Right ventricle myocardium inferior (tissue), 1 donor: ENCODE results near the gene FOXJ3. TPM values are rescaled to one million over a fixed set of nuclear protein-coding genes. Genes with fewer than 3 reads are reported as not detected.
A peak's percentile ranks its signal among the peaks of the same experiment; 100 is the strongest.

Experiments used
- ATAC-seq: fragments of 200-7000 bp; cut with Tn5 transposase; one replicate; pipeline ENCODE4 v1.9.1; 2020; ENCODE audit warnings: mild to moderate bottlenecking, moderate library complexity
- DNase-seq: peaks from one replicate; pipeline ENCODE4 v3.0.0; 2021; ENCODE audit errors: missing footprints
- intact Hi-C: fragments of 100-400 bp; cut with DNase I; formaldehyde crosslinking; loops from one replicate; pipeline ENCODE4 v1.11.0; 2022
- long read RNA-seq: library from polyadenylated mRNA; unstranded; transcript quantifications from one replicate; pipeline ENCODE4 v2.0.0, GENCODE V29; 2021
- total RNA-seq: library from RNA; stranded (reverse); fragmentation: NEBNext Ultra II Directional; extraction: Animal tissue kit (Norgen Biotek cat#: 25700); gene quantifications from one replicate; pipeline ENCODE4 v1.2.1, GENCODE V29; 2021
- donor health status: DM: no; HTN: yes; CAD: no; lungs with severe emphysema.

FOXJ3 gene
- 37.9 TPM for total RNA-seq
- long read RNA-seq, full-length matches to known transcripts = 10 of 14 reads
- long read RNA-seq, partial matches to known transcripts = 0 of 14 reads
- long read RNA-seq, other reads (novel, unspliced or antisense) = 4 of 14 reads

DNA sequence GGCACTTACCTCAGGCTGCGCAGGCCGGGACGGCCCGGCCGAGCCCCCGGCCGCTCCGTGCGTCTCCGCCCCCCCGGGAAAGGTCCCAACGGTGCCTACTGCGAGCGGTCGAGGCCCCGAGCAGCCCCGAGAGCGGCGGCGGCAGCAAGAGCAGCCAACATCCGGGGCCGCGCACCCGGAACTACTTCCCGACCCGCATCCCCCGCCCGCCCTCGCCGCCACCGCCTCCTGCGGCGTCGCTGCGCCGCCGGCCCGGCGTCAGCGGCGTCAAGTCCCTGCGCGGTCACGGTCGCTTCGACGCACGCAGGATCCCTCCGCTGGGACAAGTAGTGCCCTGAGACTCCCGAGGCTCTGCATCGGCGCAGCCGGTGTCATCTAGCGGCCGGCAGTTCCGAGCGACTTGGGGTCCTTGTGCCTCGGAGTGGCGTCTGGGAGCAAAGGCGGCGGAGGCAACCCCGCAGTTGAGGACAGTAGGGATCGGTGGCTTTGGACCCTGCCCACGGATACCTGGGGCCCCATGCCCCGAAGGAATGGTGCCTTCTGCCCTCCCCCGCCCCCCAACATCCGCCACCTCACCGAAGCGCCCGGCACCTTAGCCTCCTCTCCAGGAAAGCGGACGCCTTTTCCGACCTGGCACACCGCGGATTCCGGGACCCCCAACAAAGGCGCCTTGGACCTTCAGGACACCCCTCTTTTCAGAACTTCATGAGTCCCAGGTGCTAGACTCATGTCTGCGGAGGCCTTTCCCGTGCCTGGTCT lies at the start of gene FOXJ3:
FOXJ3 (minus strand) TSS at position 186 of the 759 bp plus-strand sequence. CDS start 24,142 bp downstream, outside the sequence.
- peak; percentile 95 for DNase-seq
- peak; percentile 94 for ATAC-seq
- intact Hi-C loops = loop anchor here (5.0 kb wide), 2 partner anchors 122 to 163 kb away; partner anchors contain the start of genes PPCS and ZMYND12

DNA sequence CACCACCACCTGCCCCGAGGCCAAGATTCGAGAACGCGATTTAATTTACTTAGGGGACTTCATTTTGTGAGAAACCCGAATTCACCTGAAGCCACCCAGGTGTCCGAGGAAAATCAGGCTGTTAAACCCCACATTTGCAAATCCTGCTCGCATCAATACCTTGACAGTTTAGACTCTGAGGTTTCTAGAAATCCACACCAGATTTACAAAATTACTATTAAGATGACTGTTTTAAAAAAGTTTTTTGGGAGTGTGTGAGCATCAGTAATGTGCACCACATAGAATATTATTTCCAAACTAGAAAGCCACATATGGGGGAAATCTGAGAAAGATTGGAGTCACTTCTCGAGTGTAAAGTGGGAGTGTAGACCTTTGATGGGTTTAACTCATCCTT lies 46.2 kb upstream of the FOXJ3 start:
- intact Hi-C loops = no loop called here
- no peak for ATAC-seq
- no peak for DNase-seq

DNA sequence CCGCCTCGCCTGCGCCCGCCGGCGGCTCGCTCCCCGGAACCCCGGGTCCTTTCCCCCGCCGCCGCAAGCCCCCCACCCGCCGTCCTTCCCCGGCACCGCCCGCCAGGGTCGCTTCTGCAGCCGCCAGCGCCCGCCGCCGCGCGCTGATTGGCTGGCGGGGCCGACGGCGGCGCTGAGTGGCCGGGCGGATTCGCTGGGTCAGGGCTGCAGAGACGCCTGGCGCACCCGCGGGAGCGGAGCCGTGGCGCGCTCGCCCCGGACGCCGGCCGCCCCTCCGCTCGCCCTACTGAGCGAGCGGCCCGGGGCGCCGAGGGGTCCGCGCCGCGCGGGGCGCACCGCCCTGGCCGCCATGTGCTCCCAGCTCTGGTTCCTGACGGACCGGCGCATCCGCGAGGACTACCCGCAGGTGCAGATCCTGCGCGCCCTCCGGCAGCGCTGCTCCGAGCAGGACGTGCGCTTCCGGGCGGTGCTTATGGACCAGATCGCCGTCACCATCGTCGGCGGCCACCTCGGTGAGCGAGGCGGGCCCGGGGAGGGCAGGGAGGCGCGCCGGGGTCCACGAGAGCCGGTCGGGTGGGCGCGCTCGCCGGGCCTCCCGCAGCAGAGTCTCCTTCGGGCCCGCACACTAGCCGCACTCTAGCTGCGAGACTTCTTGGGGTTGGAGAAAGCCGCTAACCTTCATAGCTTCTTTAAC lies 45.7 kb upstream of the FOXJ3 start, which contains the start of gene RIMKLA:
RIMKLA (plus strand) TSS at position 207 of the 694 bp plus-strand sequence; CDS start at position 350, 143 bp downstream.
- peak; percentile 94 for ATAC-seq
- intact Hi-C loops = no loop called here
- no peak for DNase-seq

DNA sequence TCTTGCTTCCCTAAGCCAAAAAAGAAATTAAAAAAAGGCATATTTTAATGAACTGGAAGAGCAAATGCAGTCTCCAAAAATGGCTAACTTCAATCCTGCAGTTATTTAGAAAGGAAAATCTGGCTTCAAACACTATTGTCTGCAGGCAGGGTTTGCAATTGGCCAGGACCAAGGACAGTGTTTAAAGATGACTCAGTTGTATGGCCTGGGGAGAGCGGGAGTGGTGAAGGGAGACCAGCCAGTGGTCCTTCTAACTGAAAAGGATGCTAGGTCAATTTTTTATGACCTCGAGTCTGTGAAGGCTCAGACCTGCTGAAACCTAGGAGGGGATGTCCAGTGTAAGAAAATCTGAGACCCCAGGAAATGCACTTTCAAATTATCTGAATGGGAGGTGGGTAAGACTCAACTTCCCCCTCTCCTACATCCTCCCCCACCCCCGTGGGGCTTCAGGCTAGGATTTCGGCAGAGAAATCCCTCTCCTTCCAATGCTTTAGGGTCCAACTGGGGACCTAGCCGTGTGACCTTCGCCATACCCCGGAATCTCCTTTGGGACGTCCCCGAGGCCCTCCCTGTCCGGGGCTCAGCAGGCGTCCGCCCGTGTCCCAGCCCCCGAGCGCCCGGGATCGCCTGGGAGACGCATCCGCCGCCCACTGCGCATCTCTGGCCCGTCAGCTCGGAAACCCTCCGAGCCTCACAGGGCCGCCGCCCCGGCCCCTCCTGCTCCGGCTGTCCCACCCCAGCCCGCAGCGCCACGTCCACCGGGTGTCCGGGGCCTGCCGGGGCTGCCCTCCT lies 45.0 kb upstream of the FOXJ3 start:
- ATAC-seq = peak; percentile 51
- intact Hi-C loops = no loop called here
- DNase-seq = no peak

DNA sequence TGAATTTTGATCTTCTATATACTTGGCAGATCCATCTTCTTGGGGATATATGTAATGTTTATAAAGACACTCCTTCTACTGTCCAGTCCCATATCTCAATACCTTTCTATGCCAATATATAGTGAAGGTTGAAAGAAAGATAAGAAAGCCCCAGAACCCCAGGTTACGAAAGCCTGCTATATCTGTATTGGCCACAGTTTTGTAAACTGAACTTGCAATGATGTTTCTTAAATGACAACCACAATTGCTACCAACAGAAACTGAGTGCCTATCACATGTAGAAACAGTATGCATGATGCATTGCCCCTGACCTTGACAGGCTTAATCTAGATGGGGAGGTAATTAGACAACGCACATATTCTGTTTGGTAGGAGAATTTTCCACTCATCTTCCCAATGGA lies 37.8 kb upstream of the FOXJ3 start:
- no peak for ATAC-seq
- DNase-seq = no peak
- intact Hi-C loops = no loop called here

DNA sequence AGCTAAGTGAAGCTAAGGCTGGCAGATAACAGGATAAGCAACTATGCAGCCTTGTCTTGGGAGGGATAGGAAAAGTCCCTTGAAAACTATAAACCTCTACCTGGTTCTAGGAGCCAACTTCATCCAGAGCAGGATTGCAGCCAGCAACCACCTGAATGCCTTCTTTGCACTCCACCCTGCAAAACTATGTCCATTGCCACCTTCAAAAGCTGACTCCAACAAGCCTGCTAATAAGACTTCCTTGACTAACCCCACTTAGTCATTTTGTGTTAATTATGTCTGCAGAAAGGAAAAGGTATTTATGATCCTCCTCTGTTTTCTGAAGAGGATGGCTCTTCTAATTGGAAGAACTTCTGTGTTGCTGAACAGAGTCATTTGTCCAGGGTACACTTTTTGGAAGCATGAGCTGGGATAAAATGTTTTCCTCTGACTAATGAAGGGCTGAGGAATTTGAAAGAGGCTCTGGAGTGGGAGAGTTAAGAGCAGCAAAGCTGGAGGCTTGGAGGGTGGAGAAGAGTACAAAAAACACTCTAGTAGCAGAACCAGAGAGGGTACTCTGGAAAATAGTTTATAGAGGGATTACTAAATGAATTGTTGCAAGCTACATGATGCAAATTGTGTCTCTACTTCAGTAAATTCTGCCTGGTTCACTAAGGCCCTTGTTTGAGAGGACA lies 36.0 kb upstream of the FOXJ3 start:
- ATAC-seq = no peak

DNA sequence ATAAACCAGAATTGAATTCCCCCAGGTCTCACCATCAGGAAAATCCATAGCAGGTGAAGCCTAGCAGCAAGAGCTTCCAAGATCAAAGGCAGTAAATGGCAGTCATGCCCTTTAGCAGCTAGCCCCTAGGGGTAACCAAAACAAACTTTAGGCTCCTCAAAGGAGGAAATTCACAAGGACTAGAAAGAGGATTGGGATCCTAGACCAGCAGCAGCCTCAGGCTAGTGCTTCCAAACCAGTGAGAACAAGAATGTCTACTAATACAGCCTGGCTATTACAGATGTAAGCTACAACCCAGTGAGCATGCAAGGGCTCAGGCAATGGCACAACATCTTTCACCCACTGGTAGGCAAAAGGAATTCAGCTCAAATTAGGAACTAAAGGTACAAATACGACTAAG lies 34.4 kb upstream of the FOXJ3 start:
- DNase-seq (no peak), ATAC-seq (no peak)

More for the DNA sequence above, 36.0 kb upstream of the FOXJ3 start:
- no peak for DNase-seq
- intact Hi-C loops = no loop called here

DNA sequence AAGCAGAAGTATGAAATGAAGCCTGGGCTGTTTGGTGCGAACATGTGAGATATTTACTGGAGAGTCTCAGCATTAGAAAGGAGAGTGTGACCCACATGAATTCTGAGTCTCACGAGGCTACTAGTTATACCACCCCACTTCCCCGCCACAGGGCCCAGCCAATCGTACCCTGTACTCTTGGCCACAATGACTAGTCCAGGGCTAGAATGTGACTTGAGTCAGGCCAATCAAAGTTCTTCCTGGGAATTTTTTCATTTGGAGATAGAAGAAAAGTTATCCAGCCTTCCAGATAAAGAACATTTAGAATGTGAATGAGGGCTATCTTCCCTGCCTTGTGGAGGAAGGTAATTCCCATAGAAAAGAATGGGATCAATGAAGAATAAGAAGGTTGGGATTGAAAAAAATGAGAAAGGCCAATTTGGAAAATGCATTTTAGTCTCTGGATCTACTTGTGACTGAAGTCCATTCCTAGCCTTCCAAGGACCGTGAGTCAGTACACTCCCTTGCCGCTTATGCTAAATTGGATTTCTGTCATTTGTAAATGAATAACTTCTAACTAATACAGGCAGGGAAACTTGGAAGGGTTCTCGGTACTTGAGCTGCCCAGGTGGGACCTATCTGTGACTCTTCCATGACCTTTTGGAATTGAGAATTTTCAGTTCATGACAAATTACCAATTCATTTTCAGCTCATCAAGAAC lies 33.2 kb upstream of the FOXJ3 start:
- intact Hi-C loops = no loop called here
- ATAC-seq (no peak), DNase-seq (no peak)

More for the DNA sequence above, 34.4 kb upstream of the FOXJ3 start:
- intact Hi-C loops = no loop called here

DNA sequence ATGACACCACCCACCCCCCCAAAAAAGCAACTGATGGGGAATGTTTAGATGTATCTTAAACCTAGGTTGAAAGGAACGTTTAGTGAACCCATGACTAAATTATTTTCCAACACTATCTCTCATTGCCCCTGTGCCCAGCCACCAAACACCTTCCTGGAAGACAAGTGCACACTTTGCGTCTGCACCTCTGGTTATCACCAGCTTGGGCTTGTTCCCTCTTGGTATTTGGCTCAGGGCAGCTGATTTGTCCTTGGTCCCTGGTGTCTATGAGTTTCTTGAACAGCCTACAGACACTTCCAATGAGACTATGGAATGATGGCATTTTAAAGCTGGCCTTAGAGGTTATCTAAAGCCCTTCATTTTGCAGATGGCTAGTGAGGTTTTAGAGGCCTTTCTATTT lies 30.1 kb upstream of the FOXJ3 start:
- DNase-seq (no peak), ATAC-seq (no peak)
- intact Hi-C loops = no loop called here

DNA sequence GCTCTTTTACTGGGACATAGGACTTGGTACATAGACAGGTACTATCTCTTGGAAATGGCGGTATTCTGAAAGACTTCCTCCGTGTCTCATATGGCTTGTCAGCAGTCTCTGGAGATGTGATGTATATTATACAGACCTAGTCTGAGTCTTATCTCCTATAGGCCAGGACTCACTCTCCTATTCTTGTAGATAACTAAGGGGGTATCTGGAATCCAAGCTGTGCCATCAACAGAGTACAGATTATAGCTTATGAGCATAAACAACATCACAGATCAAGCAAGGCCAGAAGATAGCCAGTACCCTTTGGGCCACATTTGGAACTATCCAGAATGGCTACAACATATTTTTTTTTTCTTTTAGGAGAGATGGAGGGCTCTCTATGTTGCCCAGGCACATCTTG lies 29.5 kb upstream of the FOXJ3 start:
- no peak for ATAC-seq
- no peak for DNase-seq
- intact Hi-C loops = no loop called here

DNA sequence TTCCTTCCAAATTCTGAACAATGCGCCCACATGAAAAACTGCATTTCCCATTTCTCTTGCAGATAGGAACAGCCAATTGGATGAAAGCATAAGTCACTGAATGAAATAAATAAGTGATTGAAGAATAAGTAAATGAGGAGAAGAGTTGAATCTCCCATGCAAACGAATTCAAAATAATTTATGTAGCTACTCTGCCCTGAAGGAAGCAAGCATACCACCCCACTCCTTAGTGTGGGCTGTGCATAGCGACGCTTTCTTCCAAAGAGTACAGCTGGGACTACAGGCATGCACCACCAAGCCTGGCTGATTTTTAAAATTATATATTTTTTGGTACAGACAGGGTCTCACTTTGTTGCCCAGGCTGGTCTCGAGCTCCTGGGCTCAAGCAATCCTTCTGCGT lies 29.1 kb upstream of the FOXJ3 start:
- DNase-seq = no peak
- intact Hi-C loops = no loop called here
- no peak for ATAC-seq

DNA sequence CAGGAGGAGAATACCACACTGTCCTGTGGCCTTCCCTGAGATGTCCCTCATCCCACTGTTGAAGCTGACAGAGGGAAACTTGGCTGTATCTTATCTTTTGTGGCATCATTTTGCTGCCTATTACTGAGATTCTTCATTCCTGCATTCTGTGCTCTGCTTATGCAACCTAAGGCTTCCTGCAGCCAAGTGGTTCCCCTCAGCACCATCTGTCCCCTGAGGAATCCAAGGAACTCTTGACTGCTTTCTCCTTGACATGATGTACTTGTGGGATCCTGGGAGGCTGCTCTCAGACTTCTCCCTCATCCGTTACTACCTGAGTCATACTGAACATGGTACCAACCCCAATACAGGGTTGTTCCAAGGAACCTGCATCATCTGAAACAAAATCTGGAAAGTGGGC lies 24.4 kb upstream of the FOXJ3 start:
- intact Hi-C loops = no loop called here
- no peak for DNase-seq
- ATAC-seq = no peak

DNA sequence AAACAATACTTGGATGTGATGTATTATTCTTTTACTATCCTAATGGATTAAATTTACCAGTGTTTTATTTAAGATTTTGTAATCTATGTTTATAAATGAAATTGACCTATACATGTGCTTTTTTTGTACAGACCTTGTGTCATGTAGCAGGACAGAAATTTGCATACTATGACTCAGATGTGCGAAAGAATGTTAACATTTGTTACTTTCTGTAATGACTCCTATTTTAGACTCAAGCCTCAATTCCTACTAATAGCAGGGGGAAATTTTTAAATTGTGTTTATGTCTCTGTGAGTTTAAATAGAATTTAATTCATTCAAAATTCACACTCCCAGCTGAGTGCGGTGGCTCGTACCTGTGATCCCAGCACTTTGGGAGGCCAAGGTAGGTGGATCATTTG lies 23.8 kb upstream of the FOXJ3 start:
- intact Hi-C loops = no loop called here
- DNase-seq (no peak), ATAC-seq (no peak)

DNA sequence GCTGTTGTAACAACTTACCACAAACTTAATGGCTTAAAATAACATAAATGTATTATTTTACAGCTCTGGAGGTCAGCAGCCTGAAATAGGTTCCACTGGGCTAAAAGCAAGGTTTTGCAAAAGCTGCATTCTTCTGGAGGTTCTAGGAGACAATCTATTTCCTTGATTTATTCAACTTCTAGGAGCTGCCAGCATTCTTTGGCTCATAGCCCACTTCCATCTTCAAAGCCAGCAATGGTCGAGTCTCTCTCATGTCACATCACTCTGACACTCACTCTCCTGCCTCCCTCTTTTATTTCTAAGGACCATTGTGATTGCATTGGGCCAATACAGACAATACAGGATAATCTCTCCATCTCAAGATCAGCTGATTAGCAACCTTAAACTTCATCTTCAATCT lies 15.1 kb upstream of the FOXJ3 start:
- intact Hi-C loops = no loop called here
- DNase-seq = no peak
- no peak for ATAC-seq

DNA sequence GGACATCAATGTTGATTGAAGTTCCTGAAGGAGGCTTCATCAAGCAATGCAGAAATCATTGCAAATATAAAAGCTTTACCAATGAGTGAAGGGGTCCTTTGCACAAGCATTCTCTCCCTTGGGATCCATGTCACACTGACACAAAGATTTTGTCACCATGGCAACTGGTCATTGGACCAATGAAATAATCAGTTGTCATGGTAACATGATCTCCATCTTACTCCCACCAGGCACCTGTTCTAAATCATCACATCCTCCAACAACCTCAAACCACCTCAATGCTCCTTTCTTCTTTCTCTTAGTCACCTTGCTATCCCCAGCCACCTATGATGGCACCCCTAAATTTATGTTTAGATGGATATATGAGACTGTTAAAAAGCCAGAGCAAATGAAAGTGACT lies 13.5 kb upstream of the FOXJ3 start:
- no peak for DNase-seq
- intact Hi-C loops = no loop called here

DNA sequence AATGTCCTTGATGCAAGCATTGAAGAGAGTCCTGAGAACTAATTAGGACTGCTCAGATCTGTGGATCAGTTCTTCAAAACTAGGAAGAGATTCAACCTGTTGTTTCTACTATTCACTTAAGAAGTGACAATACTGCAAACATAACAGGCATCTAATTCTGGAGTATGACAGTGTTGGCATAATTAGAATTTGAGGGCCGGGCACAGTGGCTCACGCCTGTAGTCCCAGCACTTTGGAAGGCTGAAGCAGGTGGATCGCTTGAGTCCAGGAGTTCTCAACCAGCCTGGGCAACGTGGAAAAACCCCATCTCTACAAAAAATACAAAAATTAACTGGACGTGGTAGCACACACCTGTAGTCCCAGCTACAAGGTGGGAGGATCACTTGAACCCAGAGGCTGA lies 8.0 kb upstream of the FOXJ3 start:
- intact Hi-C loops = no loop called here
- DNase-seq (no peak), ATAC-seq (no peak)

More for the DNA sequence above, 13.5 kb upstream of the FOXJ3 start:
- no peak for ATAC-seq

DNA sequence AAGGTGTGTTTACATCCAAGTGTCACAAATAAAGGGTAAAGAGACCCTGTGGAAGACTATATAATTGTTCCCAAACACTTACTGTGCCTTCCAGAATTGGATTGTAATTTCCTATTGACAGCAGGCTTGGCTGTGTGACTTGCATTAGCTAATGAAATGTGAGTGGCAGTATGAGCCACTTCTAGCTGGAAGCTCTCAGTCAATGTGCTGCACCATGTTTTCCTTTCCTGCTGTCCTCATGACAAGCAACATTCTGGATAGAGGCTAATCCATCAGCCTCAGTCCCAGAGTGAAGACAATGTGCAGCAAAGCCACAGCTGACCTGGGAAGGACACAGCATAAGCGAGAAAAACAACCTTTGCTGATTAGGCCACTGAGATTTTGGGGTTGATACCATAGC lies 5.9 kb upstream of the FOXJ3 start:
- DNase-seq (no peak), ATAC-seq (no peak)
- intact Hi-C loops = no loop called here

DNA sequence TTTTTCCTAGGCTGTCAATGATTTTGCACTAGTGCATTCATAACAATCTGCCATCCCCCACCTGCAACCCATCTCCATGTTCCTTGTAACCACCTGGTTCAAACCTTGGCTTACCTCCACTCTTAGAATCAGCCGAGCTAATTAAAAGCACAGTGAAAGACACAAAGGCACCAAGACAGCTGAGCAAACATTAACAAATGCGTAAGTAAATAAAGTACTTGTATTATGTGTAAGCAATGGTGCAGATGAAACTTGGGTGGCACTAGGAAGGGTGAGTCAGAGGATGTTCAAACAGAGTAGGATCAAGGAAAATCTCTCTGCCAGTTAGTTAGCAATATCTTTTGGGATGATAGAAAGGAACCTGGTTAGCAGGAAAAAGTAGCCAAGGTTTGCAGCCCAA lies 5.1 kb upstream of the FOXJ3 start:
- intact Hi-C loops = no loop called here
- no peak for ATAC-seq
- DNase-seq = no peak
